ENCODE results near the gene NCEH1. TPM values are rescaled to one million over a fixed set of nuclear protein-coding genes. Genes with fewer than 3 reads are reported as not detected.
A peak's percentile ranks its signal among the peaks of the same experiment; 100 is the strongest.

Gene NCEH1
- total RNA-seq, 2 experiments from 2014 or later, result 5.8 to 6.8 TPM

DNA sequence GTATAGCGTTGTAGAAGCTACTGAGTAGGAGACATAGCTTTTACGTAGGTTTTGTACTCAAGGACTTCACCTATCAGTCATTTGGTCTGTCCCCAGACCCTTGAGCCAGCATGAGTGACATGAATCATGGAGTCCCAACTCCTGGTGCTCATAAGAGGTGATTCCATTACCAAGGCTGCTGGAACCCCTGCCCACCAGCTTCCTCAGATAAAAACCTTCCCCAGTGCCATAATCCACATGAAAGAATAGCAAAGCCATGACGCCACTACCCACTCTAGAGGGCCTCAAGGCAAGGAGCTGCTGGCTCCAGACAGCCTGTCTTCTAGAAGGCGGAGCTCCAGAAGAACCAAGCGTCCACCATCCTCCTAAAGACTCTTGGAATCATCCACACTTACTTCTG is 69.6 kb downstream of the NCEH1 start:
- Mint-ChIP-seq H3K9me3 (no peaks in the 10 kb centered on the region), H3K4me3 (no peak overlapping the region), H3K36me3 (peaks cover 10% of the 10 kb centered on the region), H3K27me3 (no peaks in the 10 kb centered on the region), H3K4me1 (no peaks in the 10 kb centered on the region), H3K27ac (no peak overlapping the region)
- POLR2A ChIA-PET, result no interaction called here
- DNase-seq, result no peak
- no peak for ATAC-seq (ENCODE audit: low read depth)

DNA sequence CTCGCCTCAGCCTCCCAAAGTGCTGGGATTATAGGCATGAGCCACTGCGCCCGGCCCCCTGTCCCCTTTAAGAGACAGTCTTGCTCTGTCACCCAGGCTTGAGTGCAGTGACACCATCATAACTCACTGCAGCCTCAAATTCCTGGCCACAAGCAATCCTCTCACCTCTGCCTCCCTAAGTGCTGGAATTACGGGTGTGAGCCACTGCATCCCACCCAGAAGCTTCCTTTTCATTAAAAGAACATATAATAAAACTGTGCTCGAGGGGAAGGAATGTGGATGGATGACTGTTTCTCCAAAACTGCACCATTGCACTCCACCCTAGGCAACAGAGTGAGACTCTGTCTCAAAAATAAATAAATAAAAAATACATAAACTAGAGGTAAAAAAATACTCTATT is 70.1 kb downstream of the NCEH1 start:
- Mint-ChIP-seq H3K27ac (no peak overlapping the region), H3K4me1 (peaks cover under 1% of the 10 kb centered on the region), H3K36me3 (peaks cover 12% of the 10 kb centered on the region), H3K9me3 (no peaks in the 10 kb centered on the region), H3K4me3 (no peak overlapping the region), H3K27me3 (no peaks in the 10 kb centered on the region)
- ATAC-seq (ENCODE audit: low read depth), result no peak
- POLR2A ChIA-PET, result no interaction called here
- no peak for DNase-seq

DNA sequence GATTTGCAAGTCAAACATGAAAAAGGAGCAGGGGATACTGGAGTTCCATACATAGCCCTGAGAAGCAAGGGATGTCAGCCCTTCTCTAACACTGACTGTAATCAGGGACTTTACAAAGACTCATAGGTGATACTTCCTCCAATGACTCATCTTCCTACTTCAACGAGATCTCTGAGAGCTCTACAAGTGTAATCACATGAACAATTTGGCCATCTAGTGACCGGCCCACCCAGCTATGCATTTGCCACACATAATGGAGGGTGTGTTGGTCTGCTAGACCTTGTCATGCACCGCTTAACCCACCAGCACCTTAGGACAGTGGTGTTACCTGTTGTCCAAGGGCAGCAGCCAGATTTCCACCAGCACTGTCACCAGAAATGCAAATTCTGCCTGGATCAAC is 75.3 kb downstream of the NCEH1 start:
- no peaks in the 10 kb centered on the region for H3K27me3 Mint-ChIP-seq
- POLR2A ChIA-PET, result no interaction called here
- ATAC-seq (ENCODE audit: low read depth), result peak; percentile 75
- peaks cover 10% of the 10 kb centered on the region for H3K4me1 Mint-ChIP-seq
- H3K9me3 Mint-ChIP-seq, result no peaks in the 10 kb centered on the region
- no peak overlapping the region for H3K4me3 Mint-ChIP-seq
- DNase-seq, result no peak
- H3K36me3 Mint-ChIP-seq, result peaks cover 13% of the 10 kb centered on the region
- H3K27ac Mint-ChIP-seq, result no peak overlapping the region

DNA sequence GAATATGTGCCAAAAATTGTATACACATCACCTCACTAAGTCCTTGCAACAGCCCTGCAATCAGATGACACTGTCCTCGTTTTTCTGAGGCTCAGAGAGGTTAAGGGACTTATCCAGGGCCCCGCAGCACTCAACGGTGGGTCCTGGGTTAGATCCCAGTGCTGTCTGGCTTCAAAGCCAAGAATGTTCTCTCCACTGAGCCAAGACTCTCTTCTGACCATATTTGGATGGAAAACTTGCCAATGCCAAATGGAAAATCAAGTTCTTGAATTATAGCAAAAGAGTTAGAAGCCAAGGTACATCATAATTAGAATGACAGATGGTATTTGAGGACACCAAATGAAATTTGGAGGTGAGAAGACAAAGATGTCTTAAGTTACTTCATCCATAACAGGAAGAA is 75.9 kb downstream of the NCEH1 start:
- Mint-ChIP-seq H3K36me3 (peaks cover 15% of the 10 kb centered on the region), H3K4me3 (no peak overlapping the region), H3K27me3 (no peaks in the 10 kb centered on the region), H3K27ac (no peak overlapping the region), H3K4me1 (peaks cover 11% of the 10 kb centered on the region), H3K9me3 (no peaks in the 10 kb centered on the region)
- DNase-seq, result no peak
- POLR2A ChIA-PET, result no interaction called here
- no peak for ATAC-seq (ENCODE audit: low read depth)

DNA sequence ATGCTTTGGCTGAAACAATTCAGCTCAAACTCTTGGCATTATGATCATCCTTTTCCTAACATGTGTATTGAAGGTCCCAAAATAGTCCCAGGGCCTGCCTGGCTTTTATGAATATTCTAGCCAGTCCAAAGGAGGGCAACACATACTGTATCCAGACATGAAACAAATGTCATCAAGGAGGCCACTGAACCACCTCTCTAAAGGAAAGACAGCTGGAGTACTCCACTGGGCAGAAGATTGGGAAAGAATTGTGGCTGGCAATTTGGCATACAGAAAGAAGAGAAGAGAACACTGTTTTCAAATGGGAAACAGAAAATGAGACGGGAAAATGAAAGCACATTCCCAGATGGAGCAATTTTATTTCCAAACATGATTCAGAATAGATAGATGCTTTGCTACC is 80.6 kb downstream of the NCEH1 start:
- Mint-ChIP-seq H3K27ac (no peak overlapping the region), H3K9me3 (no peaks in the 10 kb centered on the region), H3K36me3 (peaks cover 7% of the 10 kb centered on the region), H3K4me1 (peaks cover 6% of the 10 kb centered on the region), H3K27me3 (peaks cover 2% of the 10 kb centered on the region), H3K4me3 (no peak overlapping the region)
- DNase-seq (no peak), ATAC-seq (ENCODE audit: low read depth) (no peak)
- POLR2A ChIA-PET, result no interaction called here

DNA sequence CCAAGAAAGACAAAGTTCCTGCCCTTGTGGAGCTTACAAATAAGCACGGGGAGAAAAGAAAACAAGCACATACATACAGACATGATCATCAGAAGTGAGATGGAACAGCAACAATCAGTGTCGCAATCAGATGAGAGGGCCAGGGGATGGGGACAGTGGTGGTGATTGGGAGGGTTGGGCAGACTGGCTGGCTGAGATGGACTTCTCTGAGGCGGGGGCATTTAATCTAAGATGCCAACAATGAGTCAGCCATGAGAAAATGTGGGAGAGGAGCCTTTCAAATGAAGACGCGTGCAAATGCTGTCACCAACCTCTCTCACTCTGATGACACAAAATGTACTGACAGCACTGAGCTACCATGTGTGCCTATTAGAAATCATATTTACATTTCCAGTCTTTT is 81.4 kb downstream of the NCEH1 start:
- Mint-ChIP-seq H3K36me3 (peaks cover 5% of the 10 kb centered on the region), H3K4me1 (peaks cover 1% of the 10 kb centered on the region), H3K27ac (no peak overlapping the region), H3K4me3 (no peak overlapping the region), H3K9me3 (no peaks in the 10 kb centered on the region), H3K27me3 (peaks cover 2% of the 10 kb centered on the region)
- DNase-seq (no peak), ATAC-seq (ENCODE audit: low read depth) (no peak)
- POLR2A ChIA-PET, result no interaction called here

DNA sequence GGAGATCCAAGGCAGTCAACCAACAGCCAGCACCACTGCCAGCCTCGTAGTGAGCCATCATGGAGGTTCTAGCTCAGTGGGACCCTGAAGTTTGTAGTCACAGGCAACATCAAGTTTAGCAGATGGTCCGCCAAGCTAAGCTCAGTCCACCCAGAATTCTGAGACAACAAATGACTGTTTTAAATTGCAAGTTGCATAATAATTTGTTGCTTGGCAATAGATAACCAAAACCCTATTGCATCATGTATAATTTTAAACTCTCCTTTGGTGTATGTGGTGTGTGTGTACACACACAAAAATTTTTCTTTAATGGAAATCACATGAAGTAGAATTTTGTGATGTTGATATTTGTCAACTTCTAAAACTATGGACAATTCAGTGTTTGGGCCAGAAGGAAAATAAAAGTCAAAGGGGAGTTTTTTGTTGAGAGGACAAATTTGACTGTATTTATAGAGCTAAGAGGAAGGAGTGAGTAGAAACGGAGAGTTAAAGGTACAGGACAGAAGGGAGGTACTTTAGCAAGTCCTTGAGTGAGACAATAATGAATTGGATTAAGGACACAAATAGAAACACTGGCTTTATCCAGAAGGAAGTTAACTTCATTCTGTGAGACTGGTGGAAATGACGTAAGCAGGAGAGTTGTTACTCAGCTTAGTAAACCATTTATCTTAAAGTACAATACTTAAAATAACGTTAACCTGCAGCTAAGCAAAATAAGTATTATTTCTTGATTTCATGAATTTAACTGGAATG is 83.6 kb downstream of the NCEH1 start:
- Mint-ChIP-seq H3K4me1 (peaks cover 7% of the 10 kb centered on the region), H3K27ac (no peak overlapping the region), H3K4me3 (no peak overlapping the region), H3K9me3 (no peaks in the 10 kb centered on the region), H3K36me3 (peaks cover 4% of the 10 kb centered on the region), H3K27me3 (peaks cover 2% of the 10 kb centered on the region)
- POLR2A ChIA-PET, result interaction anchor here (0.7 kb wide), 1 partner anchor 123 kb away, joined by 3 read pairs; the partner anchor contains the start of gene ECT2
- DNase-seq, result no peak
- ATAC-seq (ENCODE audit: low read depth), result no peak

DNA sequence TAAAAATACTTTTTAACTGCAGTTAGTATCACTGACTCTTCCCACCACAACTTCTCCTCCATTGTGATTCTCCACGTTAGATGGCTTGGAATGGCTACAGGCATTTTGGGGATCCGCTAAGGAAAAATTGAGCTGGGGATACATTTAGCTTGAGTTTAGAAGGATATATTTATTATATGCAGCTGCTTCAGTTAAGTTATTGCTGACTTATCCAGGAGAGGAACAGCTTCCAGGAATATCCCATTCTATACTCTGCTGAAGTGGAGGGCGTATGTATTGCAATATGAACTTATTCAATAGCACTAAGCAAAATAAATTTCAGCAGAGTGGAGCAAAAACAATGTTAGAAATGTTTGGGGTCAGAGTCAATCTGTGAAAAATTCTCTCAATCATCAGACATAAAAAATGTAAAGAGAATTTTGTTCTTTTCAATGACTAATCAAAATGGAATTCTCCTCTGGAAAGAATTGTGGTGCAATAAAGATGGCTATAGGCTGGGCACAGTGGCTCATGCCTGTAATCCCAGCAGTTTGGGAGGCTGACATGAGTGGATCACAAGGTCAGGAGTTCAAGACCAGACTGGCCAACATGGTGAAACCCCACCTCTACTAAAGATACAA is 84.7 kb downstream of the NCEH1 start:
- ATAC-seq (ENCODE audit: low read depth) (no peak), DNase-seq (no peak)
- Mint-ChIP-seq H3K4me3 (no peak overlapping the region), H3K4me1 (peaks cover 10% of the 10 kb centered on the region), H3K27ac (no peak overlapping the region), H3K27me3 (peaks cover 2% of the 10 kb centered on the region), H3K9me3 (no peaks in the 10 kb centered on the region), H3K36me3 (peaks cover 2% of the 10 kb centered on the region)
- POLR2A ChIA-PET, result no interaction called here

DNA sequence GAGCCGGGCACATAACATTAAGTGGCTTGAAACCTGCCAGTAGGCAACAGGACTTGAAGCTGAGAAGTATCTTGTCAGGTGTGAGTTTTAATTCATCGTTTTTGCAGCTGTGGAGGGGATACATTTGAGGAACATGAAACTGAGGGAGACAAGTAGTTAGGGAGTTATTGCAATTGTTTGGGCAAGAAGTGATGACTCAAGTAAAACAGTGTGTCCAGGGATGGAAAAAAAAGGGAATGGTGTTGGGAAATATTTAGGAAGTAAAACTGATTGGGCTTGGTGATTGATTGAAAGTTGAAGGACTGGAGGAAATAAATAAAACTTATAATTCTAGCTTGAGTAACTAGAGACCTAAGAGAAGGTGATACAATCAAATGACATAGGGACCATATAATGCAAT is 85.5 kb downstream of the NCEH1 start:
- no peaks in the 10 kb centered on the region for H3K9me3 Mint-ChIP-seq
- H3K27me3 Mint-ChIP-seq, result peaks cover 2% of the 10 kb centered on the region
- POLR2A ChIA-PET, result no interaction called here
- peaks cover 12% of the 10 kb centered on the region for H3K4me1 Mint-ChIP-seq
- peaks cover 2% of the 10 kb centered on the region for H3K36me3 Mint-ChIP-seq
- ATAC-seq (ENCODE audit: low read depth) (no peak), DNase-seq (no peak)
- no peak overlapping the region for H3K4me3 Mint-ChIP-seq
- no peak overlapping the region for H3K27ac Mint-ChIP-seq

DNA sequence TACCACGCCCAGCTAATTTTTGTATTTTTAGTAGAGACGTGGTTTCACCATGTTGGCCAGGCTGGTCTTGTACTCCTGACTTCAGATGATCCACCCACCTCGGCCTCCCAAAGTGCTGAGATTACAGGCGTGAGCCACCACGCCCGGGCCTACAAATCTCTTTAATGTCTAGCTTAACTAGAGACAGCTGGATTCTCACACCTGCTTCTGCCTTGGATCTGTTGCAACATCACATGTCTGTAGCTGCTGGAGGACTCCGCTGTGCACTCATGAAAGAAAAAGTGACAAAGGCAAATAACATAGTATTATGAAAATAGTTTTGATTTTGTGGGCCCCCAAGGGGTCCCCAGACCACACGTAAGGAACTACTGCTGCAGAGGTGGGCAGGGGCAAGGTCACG is 85.9 kb downstream of the NCEH1 start:
- peaks cover 12% of the 10 kb centered on the region for H3K4me1 Mint-ChIP-seq
- peaks cover 2% of the 10 kb centered on the region for H3K27me3 Mint-ChIP-seq
- no peak overlapping the region for H3K4me3 Mint-ChIP-seq
- no peak for DNase-seq
- peaks cover 3% of the 10 kb centered on the region for H3K36me3 Mint-ChIP-seq
- no peaks in the 10 kb centered on the region for H3K9me3 Mint-ChIP-seq
- POLR2A ChIA-PET, result no interaction called here
- ATAC-seq (ENCODE audit: low read depth), result no peak
- no peak overlapping the region for H3K27ac Mint-ChIP-seq

DNA sequence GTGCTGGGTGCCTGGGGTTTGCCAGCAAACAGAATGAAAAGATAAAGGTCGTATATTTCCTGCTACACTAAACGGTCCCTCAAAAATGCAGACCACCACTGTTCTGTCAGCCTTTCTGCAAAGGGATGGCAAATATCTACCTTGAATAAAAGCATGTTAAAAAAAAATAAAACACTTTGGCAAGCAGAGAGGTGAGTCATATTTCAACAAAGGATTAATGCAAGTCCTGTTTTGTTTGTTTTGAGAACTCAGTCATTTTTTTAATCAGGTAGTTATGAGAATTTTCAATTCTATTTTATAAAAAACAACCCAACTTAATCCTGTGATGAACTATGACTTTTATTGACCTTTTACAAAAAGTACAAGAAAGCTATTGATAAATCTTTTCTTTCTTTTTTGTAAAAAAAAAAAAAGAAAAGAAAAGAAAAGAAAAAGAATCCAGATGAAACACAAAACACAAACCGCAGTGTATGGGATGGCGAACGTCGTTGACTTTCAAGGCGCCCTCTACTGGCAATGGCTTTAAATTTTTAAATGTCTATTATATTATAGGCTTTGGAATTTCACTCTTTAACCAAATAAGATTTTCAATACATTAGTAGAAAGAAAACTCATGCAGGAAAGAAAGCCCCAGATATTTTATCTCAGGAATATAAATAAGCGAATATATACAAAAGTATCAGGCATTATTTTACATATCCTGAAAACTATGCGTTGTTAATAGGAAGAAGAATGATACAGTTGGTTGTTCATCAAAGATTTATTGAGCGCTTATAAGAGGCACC is 87.8 kb downstream of the NCEH1 start:
- H3K36me3 Mint-ChIP-seq, result peaks cover 4% of the 10 kb centered on the region
- H3K27ac Mint-ChIP-seq, result no peak overlapping the region
- POLR2A ChIA-PET, result no interaction called here
- H3K4me3 Mint-ChIP-seq, result peak overlapping the region; percentile 42
- H3K27me3 Mint-ChIP-seq, result peaks cover 2% of the 10 kb centered on the region
- peak; percentile 39 for ATAC-seq (ENCODE audit: low read depth)
- DNase-seq, result no peak
- H3K4me1 Mint-ChIP-seq, result peaks cover 12% of the 10 kb centered on the region
- H3K9me3 Mint-ChIP-seq, result peaks cover 2% of the 10 kb centered on the region

DNA sequence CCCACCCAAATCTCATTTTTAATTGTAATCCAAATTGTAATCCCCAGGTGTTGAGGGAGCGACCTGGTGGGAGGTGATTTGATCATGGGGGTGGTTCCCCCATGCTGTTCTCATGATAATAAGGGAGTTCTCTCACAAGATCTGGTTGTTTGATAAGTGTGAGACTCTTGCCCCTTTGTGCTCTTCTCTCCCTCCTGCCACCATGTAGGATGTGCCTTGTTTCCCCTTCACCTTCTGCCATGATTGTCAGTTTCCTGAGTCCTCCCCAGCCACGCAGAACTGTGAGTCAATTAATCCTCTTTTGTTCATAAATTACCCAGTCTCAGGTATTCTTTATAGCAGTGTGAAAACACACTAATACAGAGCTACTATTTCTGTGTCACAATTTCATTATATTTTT is 88.7 kb downstream of the NCEH1 start:
- H3K27me3 Mint-ChIP-seq, result no peaks in the 10 kb centered on the region
- ATAC-seq (ENCODE audit: low read depth) (no peak), DNase-seq (no peak)
- H3K36me3 Mint-ChIP-seq, result peaks cover 5% of the 10 kb centered on the region
- H3K9me3 Mint-ChIP-seq, result peaks cover 4% of the 10 kb centered on the region
- no peak overlapping the region for H3K27ac Mint-ChIP-seq
- peaks cover 14% of the 10 kb centered on the region for H3K4me1 Mint-ChIP-seq
- no peak overlapping the region for H3K4me3 Mint-ChIP-seq
- POLR2A ChIA-PET, result no interaction called here

DNA sequence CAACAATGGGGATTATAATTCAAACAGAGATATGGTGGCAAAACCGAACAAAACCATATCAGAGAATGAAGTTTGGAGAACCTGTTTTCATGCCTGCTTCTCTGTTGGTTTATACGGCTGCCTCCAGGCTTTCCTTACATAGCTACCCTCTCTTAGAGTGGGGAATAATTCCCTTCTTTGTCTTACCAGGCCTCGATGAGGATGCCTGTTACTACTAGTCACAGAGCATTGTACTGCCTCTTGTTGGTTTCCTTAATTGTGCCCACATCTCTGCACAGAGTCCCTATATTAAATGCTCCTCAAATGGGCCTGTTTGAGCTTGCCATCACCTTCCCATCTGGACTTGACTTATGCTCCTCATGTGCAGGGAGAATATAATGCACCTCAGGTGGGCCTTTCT is 92.9 kb downstream of the NCEH1 start:
- Mint-ChIP-seq H3K27ac (no peak overlapping the region), H3K4me1 (peaks cover 25% of the 10 kb centered on the region), H3K9me3 (peaks cover 5% of the 10 kb centered on the region), H3K36me3 (peaks cover 14% of the 10 kb centered on the region), H3K4me3 (no peak overlapping the region), H3K27me3 (no peaks in the 10 kb centered on the region)
- ATAC-seq (ENCODE audit: low read depth) (no peak), DNase-seq (no peak)
- POLR2A ChIA-PET, result no interaction called here
